Peyer's patch (tissue), 4 donors: Measurements from ENCODE around the gene PYGL.

Experiments
- CTCF ChIP-seq, 6 experiments: fragments of 450-650 bp in 4 of 6; fragments of 200-600 bp in 2 of 6; sonication (generic) in 1 of 6; IDR thresholded peaks; one replicate each; pipeline ENCODE4 v1.5.1; 2017 to 2019; ENCODE audit warnings: antibody characterized with exemption in 6 of 6, mild to moderate bottlenecking in 3 of 6, moderate library complexity in 1 of 6
- POLR2A ChIP-seq, 2 donors: fragments of 450-650 bp; IDR thresholded peaks; one replicate each; pipeline ENCODE4 v1.5.1; 2017; ENCODE audit warnings: antibody characterized with exemption in 2 of 2, mild to moderate bottlenecking in 2 of 2, moderate library complexity in 2 of 2

DNA sequence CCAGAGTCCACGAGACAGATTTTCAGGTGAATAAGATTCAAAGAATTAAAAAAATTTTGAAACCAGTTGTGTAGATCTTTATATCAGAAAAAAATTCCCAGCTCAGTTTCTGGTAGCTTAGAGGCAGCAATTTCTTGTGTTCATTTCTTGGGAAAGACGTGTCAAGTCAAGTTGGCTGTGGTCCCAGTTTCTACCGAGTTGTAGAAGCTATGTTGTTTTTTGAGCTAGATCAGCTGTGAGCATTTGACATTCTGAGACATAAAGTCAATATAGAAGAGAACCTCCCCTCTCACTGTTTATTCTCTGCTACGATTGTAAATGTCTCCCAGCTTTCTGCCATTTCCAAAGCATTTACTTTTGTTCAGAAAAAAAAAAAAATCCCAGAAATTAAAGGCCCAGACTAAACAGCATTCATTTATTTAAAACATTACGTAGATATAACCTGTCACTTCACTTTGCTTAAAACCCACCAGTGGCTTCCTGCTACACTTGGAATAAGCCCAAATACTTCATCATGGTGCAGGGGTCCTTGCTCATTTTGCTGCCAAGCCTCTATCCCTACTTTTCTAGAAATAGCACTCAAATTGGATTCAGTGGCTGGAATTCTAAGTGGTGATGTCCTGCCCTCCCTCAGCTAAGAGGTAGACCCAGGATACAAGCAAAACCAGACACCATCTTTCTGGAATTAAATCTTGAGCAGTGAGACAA lies 20.6 kb upstream of the PYGL start:
- TF ChIP-seq CTCF (IDR thresholded peaks at IDR 0.05) (no peak), POLR2A (IDR thresholded peaks at IDR 0.05) (no peak)
